Lower leg skin (tissue), 3 donors: Measurements from ENCODE around the gene TBC1D22A.

Experiments used
- POLR2A ChIP-seq, 2 donors: fragments of 450-650 bp; IDR thresholded peaks; one replicate each; pipeline ENCODE4 v1.6.1; 2016 to 2017; ENCODE audit warnings: antibody characterized with exemption in 2 of 2, mild to moderate bottlenecking in 1 of 2, moderate library complexity in 1 of 2
- TF ChIP-seq, protein P1 (sequence below), 3 donors: fragments of 450-650 bp; IDR thresholded peaks; one replicate each; pipeline ENCODE4 v1.5.1; 2016; ENCODE audit warnings: antibody characterized with exemption in 3 of 3, mild to moderate bottlenecking in 3 of 3, moderate library complexity in 2 of 3

DNA sequence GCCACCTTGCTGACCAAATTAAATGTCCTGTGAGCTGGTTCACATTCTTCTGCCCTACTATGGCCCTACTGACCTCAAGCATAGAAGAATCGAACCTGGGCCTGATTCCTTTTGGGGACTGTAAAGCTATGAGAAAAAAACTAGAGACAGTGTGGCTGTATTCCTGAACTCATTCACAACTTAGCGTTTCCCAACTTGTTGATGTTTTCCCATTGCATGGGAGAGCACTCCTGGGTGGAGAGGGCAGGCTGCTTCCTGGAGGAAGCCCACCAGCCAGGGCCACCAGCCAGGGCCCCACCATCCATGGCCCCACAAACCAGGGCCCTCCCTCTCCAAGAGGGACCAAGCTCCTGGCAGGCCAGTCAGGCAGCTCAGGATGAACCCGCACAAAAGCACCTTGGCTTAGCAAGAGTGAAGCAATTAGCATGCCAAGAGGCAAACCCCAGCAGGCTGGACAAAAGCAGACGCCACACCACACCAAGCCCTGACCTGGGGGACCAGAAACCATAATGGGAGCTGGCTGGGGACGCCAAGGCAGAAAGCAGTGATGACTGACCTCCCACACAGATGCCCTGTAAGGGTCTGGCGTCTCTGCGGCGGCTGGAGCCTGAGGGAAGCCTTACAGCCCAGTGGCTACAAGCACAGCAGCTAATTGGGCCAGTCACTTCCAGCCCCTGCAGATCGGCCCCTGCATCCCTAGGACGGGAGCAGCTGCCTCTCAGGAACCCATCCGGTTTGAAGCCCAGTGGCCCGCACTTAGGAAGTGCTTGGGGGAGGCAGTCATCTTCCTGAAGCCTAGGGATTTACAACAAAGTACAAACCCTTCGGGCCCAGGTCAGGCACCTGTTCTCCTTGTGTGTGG, 26.5 kb upstream of the TBC1D22A start:
- TF ChIP-seq, protein P1, sequence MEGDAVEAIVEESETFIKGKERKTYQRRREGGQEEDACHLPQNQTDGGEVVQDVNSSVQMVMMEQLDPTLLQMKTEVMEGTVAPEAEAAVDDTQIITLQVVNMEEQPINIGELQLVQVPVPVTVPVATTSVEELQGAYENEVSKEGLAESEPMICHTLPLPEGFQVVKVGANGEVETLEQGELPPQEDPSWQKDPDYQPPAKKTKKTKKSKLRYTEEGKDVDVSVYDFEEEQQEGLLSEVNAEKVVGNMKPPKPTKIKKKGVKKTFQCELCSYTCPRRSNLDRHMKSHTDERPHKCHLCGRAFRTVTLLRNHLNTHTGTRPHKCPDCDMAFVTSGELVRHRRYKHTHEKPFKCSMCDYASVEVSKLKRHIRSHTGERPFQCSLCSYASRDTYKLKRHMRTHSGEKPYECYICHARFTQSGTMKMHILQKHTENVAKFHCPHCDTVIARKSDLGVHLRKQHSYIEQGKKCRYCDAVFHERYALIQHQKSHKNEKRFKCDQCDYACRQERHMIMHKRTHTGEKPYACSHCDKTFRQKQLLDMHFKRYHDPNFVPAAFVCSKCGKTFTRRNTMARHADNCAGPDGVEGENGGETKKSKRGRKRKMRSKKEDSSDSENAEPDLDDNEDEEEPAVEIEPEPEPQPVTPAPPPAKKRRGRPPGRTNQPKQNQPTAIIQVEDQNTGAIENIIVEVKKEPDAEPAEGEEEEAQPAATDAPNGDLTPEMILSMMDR (IDR thresholded peaks at IDR 0.05): no peak
- no peak for TF ChIP-seq POLR2A (IDR thresholded peaks at IDR 0.05)
